ENCODE data around the gene DHX35.
"Not testable (repeated sequence)": the region's sequence is repeated elsewhere in the genome, so short reads cannot be mapped to it uniquely, and the experiment has no call there.

DNA sequence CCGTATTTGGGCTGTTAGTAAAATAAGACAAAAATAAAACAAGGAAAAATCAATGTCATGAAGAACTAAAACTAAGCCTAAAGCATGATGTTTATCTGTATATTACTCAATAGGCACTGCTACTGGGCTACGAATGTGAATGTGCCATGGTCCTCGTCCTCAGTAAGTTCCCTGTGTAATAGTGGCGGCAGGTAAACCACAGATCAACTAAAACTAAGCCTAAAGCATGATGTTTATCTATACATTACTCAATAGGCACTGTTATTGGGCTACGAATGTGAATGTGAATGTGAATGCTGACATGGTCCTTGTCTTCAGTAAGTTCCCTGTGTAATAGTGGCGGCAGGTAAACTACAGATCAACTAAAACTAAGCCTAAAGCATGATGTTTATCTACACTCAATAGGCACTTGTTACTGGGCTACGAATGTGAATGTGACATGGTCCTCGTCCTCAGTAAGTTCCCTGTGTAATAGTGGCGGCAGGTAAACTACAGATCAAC, 1.9 kb upstream of the DHX35 start:
- TF ChIP-seq CTCF, POLR2A (IDR thresholded peaks at IDR 0.05): not testable (repeated sequence)
